Lower leg skin (tissue), 3 donors: ENCODE results near the gene DLD.

ENCODE experiments used
- POLR2A ChIP-seq, 2 donors: fragments of 450-650 bp; IDR thresholded peaks; one replicate each; pipeline ENCODE4 v1.6.1; 2016 to 2017; ENCODE audit warnings: antibody characterized with exemption in 2 of 2, mild to moderate bottlenecking in 1 of 2, moderate library complexity in 1 of 2
- TF ChIP-seq, protein P1 (sequence below), 3 donors: fragments of 450-650 bp; IDR thresholded peaks; one replicate each; pipeline ENCODE4 v1.5.1; 2016; ENCODE audit warnings: antibody characterized with exemption in 3 of 3, mild to moderate bottlenecking in 3 of 3, moderate library complexity in 2 of 3

DNA sequence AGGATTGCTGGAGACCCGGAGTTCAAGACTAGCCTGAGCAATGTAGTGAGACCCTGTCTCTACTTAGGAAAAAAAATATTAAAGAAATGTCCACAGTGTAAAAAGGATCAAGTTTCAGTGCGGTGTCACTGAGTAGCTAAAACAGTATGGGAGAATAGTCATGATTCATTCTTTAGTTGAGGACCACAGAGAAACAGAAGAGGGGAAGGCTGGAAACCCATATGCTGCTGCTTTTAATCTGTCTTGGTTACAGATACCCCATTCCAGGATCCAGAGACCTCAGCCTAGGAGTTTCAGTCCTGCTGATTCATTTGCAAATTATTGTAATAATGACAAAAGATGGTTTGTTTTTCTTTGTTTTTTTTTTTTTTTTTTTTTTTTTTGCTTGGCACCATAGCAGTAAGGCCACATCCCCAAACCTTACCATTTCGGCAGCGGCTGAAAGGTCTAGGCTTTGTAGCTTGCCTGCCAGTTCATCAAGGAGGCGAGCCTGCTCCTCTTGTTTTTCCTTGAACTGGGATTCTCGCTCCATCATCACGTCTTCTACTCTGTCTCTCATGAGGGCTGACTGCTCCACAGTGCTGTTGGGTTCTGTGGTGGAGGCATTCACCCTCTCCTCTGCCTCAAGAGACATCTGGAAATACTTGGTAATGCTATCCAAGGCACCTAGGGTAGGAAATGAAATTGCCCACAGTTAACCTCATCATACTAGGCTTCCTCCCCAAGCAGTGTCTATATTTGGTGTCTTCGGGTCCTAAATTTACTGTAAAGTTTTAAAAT, 44.2 kb downstream of the DLD start:
- TF ChIP-seq, protein P1, sequence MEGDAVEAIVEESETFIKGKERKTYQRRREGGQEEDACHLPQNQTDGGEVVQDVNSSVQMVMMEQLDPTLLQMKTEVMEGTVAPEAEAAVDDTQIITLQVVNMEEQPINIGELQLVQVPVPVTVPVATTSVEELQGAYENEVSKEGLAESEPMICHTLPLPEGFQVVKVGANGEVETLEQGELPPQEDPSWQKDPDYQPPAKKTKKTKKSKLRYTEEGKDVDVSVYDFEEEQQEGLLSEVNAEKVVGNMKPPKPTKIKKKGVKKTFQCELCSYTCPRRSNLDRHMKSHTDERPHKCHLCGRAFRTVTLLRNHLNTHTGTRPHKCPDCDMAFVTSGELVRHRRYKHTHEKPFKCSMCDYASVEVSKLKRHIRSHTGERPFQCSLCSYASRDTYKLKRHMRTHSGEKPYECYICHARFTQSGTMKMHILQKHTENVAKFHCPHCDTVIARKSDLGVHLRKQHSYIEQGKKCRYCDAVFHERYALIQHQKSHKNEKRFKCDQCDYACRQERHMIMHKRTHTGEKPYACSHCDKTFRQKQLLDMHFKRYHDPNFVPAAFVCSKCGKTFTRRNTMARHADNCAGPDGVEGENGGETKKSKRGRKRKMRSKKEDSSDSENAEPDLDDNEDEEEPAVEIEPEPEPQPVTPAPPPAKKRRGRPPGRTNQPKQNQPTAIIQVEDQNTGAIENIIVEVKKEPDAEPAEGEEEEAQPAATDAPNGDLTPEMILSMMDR (IDR thresholded peaks at IDR 0.05), result no peak
- no peak for TF ChIP-seq POLR2A (IDR thresholded peaks at IDR 0.05)
